Stimulated activated CD4-positive, alpha-beta T cell treated with anti-CD3 and anti-CD28 coated beads, Interleukin-1b, Interleukin-23, amount 100 ng/mL, for 1 hour (primary cell): ENCODE data around the gene SUGP1.
"Not testable (repeated sequence)": the region's sequence is repeated elsewhere in the genome, so short reads cannot be mapped to it uniquely, and the experiment has no call there.

Experiments
- DNase-seq, 2 donors: peaks; one replicate each; pipeline ENCODE4 v3.0.0-alpha.2; 2020; ENCODE audit warnings: low read depth in 2 of 2

The SUGP1 gene

GRCh38 chr19:19320361-19321140 lies at the start of gene SUGP1, which contains the start of gene MAU2:
TSS of gene SUGP1 (minus strand) at chr19:19320509. CDS start at chr19:19320496, 13 bp downstream.
TSS of gene MAU2 (plus strand) at chr19:19320829. CDS start at chr19:19320860, 31 bp downstream.
- DNase-seq = peak; percentile 69 to 81

- no peak for DNase-seq
These were observed 47.8 kb upstream of the SUGP1 start for GRCh38 chr19:19368087-19368486.

- DNase-seq = peak; percentile 42 to 43
These were observed 46.4 kb upstream of the SUGP1 start for GRCh38 chr19:19366434-19367396.

GRCh38 chr19:19362075-19362474 lies 41.8 kb upstream of the SUGP1 start:
- no peak for DNase-seq

GRCh38 chr19:19361075-19361594 lies 40.8 kb upstream of the SUGP1 start:
- DNase-seq = peak; percentile 29 to 49

GRCh38 chr19:19356901-19357566 lies 36.7 kb upstream of the SUGP1 start:
- no peak for DNase-seq

- no peak for DNase-seq
These were observed 36.2 kb upstream of the SUGP1 start for GRCh38 chr19:19356500-19356899.

- DNase-seq = no peak
These were observed 35.4 kb upstream of the SUGP1 start for GRCh38 chr19:19355606-19356139.

- DNase-seq = no peak
These were observed 34.6 kb upstream of the SUGP1 start for GRCh38 chr19:19354932-19355331.

- DNase-seq = no peak
These were observed 33.7 kb upstream of the SUGP1 start for GRCh38 chr19:19354007-19354406.

- no peak for DNase-seq
These were observed 32.5 kb upstream of the SUGP1 start for GRCh38 chr19:19352823-19353222.

GRCh38 chr19:19350756-19351155 lies 30.4 kb upstream of the SUGP1 start:
- DNase-seq = not testable (repeated sequence)

- no peak for DNase-seq
These were observed 29.1 kb upstream of the SUGP1 start for GRCh38 chr19:19349365-19349764.

- no peak for DNase-seq
These were observed 28.0 kb upstream of the SUGP1 start for GRCh38 chr19:19348266-19348665.

GRCh38 chr19:19347401-19348110 lies 27.2 kb upstream of the SUGP1 start:
- no peak for DNase-seq

- no peak for DNase-seq
These were observed 25.7 kb upstream of the SUGP1 start for GRCh38 chr19:19345970-19346369.

GRCh38 chr19:19345232-19345631 lies 24.9 kb upstream of the SUGP1 start:
- DNase-seq = no peak

- no peak for DNase-seq
These were observed 23.5 kb upstream of the SUGP1 start for GRCh38 chr19:19343762-19344161.

- DNase-seq = no peak
These were observed 22.7 kb upstream of the SUGP1 start for GRCh38 chr19:19343016-19343362.

GRCh38 chr19:19342086-19343015 lies 22.0 kb upstream of the SUGP1 start:
- DNase-seq = no peak
